K562 (cell line): ENCODE data around the gene POPDC2. TPM values are rescaled to one million over a fixed set of nuclear protein-coding genes. Genes with fewer than 3 reads are reported as not detected.

Experiments
- DMBX1 ChIP-seq: fragments of 250-450 bp; sonication (Bioruptor Pico); IDR thresholded peaks from 2 replicates; pipeline ENCODE4 v1.8.0; 2022; ENCODE audit warnings: inconsistent platforms, mild to moderate bottlenecking, moderate library complexity, borderline replicate concordance
- FOSL1 ChIP-seq: fragments of 200-800 bp; sonication (Bioruptor generic); conservative IDR thresholded peaks from 2 replicates; pipeline ENCODE4 v1.6.1; 2016; ENCODE audit warnings: missing genetic modification characterization, missing compliant biosample characterization
- HDAC1 ChIP-seq, 2 experiments: fragments of 450-650 bp; IDR thresholded peaks; 2 replicates each; pipeline ENCODE4 v1.6.1; 2016 to 2017; ENCODE audit warnings: inconsistent platforms in 1 of 2, mild to moderate bottlenecking in 1 of 2, moderate library complexity in 1 of 2
- HNRNPK ChIP-seq: fragments of 200-400 bp; formaldehyde crosslinking; IDR thresholded peaks from one replicate; pipeline ENCODE4 v1.6.1; 2018; ENCODE audit warnings: mild to moderate bottlenecking, low read depth, low read length; ENCODE audit not compliant: poor library complexity, severe bottlenecking
- HSF4 ChIP-seq: fragments of 250-450 bp; sonication (Bioruptor Pico); IDR thresholded peaks from 2 replicates; pipeline ENCODE4 v2.1.2; 2022; ENCODE audit warnings: mild to moderate bottlenecking, moderate library complexity, borderline replicate concordance
- JUND ChIP-seq, 2 experiments: IDR thresholded peaks; 2 replicates in 1 of 2; 3 replicates in 1 of 2; pipeline ENCODE4 v1.6.1; 2011; ENCODE audit warnings: borderline replicate concordance in 2 of 2, low read depth in 2 of 2, low read length in 2 of 2, improper control_type of control experiment in 1 of 2, missing biosample characterization in 1 of 2, missing genetic modification characterization in 1 of 2, missing genetic modification reagents in 1 of 2
- KAT7 ChIP-seq: sonication (generic); formaldehyde crosslinking; IDR thresholded peaks from 2 replicates; pipeline ENCODE4 v1.8.0; 2022; ENCODE audit warnings: missing genetic modification reagents, mild to moderate bottlenecking, borderline replicate concordance
- MAFF ChIP-seq: IDR thresholded peaks from 2 replicates; pipeline ENCODE4 v1.6.1; 2012; ENCODE audit warnings: low read length, improper control_type of control experiment
- MAFK ChIP-seq: IDR thresholded peaks from 2 replicates; pipeline ENCODE4 v1.6.1; 2011; ENCODE audit warnings: low read length, improper control_type of control experiment
- MYBL2 ChIP-seq, 2 experiments: fragments of 450-650 bp in 1 of 2; sonication (generic) in 1 of 2; formaldehyde crosslinking in 1 of 2; IDR thresholded peaks; 2 replicates each; pipeline versions ENCODE4 v1.6.1 to v1.8.1; 2017 to 2022; ENCODE audit warnings: borderline replicate concordance in 1 of 2, inconsistent platforms in 1 of 2, low read depth in 1 of 2, mild to moderate bottlenecking in 1 of 2, missing genetic modification reagents in 1 of 2, moderate library complexity in 1 of 2
- MYC ChIP-seq, 2 experiments: fragments of 250-450 bp in 1 of 2; sonication (Bioruptor Pico) in 1 of 2; IDR thresholded peaks; 2 replicates each; pipeline versions ENCODE4 v1.5.1 to v1.6.1; 2012 to 2021; ENCODE audit warnings: low read depth in 2 of 2, borderline replicate concordance in 1 of 2, improper control_type of control experiment in 1 of 2, low read length in 1 of 2, mild to moderate bottlenecking in 1 of 2, moderate library complexity in 1 of 2
- NEUROD1 ChIP-seq: fragments of 150-350 bp; IDR thresholded peaks from 2 replicates; pipeline ENCODE4 v1.6.1; 2014; ENCODE audit warnings: borderline replicate concordance, low read length, low read depth; ENCODE audit not compliant: partially characterized antibody
- PHF8 ChIP-seq: fragments of 200-600 bp; sonication (generic); IDR thresholded peaks from 2 replicates; pipeline ENCODE4 v1.6.1; 2012; ENCODE audit warnings: mixed run types, mild to moderate bottlenecking, inconsistent platforms, low read length, moderate library complexity, borderline replicate concordance
- RNF2 ChIP-seq: sonication (generic); IDR thresholded peaks from 2 replicates; pipeline ENCODE4 v1.6.1; 2016
- SRSF1 ChIP-seq: fragments of 200-400 bp; formaldehyde crosslinking; IDR thresholded peaks from 2 replicates; pipeline ENCODE4 v1.6.1; 2017; ENCODE audit warnings: mild to moderate bottlenecking, low read depth, low read length, moderate library complexity
- TEAD2 ChIP-seq: fragments of 450-650 bp; IDR thresholded peaks from 2 replicates; pipeline ENCODE4 v1.6.1; 2016; ENCODE audit warnings: missing genetic modification characterization, control low read depth, missing compliant biosample characterization
- TGIF2 ChIP-seq: sonication (generic); formaldehyde crosslinking; IDR thresholded peaks from 2 replicates; pipeline ENCODE4 v1.8.1; 2022; ENCODE audit warnings: mild to moderate bottlenecking, missing genetic modification reagents, moderate library complexity
- ZNF24 ChIP-seq: fragments of 450-650 bp; IDR thresholded peaks from 2 replicates; pipeline ENCODE4 v1.6.1; 2016
- ZNF644 ChIP-seq: fragments of 200-800 bp; sonication (Bioruptor generic); IDR thresholded peaks from 2 replicates; pipeline ENCODE4 v1.6.1; 2016; ENCODE audit warnings: low read depth, missing genetic modification characterization, missing compliant biosample characterization
- ZNF707 ChIP-seq: fragments of 250-450 bp; sonication (Bioruptor Pico); conservative IDR thresholded peaks from 2 replicates; pipeline ENCODE4 v1.8.0; 2022; ENCODE audit warnings: inconsistent platforms, mild to moderate bottlenecking, moderate library complexity
- ZNF76 ChIP-seq: fragments of 250-450 bp; sonication (Bioruptor Pico); IDR thresholded peaks from 2 replicates; pipeline ENCODE4 v1.4.0; 2020; ENCODE audit warnings: mild to moderate bottlenecking, moderate library complexity, borderline replicate concordance
- ZNF766 ChIP-seq: fragments of 200-800 bp; sonication (Bioruptor generic); conservative IDR thresholded peaks from 2 replicates; pipeline ENCODE4 v1.6.1; 2016; ENCODE audit warnings: missing genetic modification characterization, missing compliant biosample characterization
- polyA plus RNA-seq, 8 experiments: library from polyadenylated mRNA; depleted of rRNA in 4 of 8; stranded (reverse) in 5 of 8; unstranded in 3 of 8; fragments of >200 nt; fragmentation: Nextera tagmentation in 2 of 8; fragmentation: Illumina TruSeq in 1 of 8; extraction: Ambion mirVana in 2 of 8; extraction: Trizol in 1 of 8; gene quantifications; 2 replicates each; pipeline versions ENCODE4 v1.2.1 to v1.2.3, GENCODE V29; 2011 to 2014; ENCODE audit warnings: inconsistent platforms in 1 of 8, missing spikeins in 1 of 8
- total RNA-seq, 7 experiments: library from RNA; depleted of rRNA in 6 of 7; stranded (reverse); fragments of >200 nt in 6 of 7; fragmentation: Illumina TruSeq in 2 of 7; extraction: Trizol in 2 of 7; gene quantifications; 2 replicates each; pipeline versions ENCODE4 v1.2.1 to v1.2.3, GENCODE V29; 2011 to 2021; ENCODE audit warnings: low replicate concordance in 1 of 7
- TF ChIP-seq, protein P1 (sequence below): fragments of 250-450 bp; sonication (Bioruptor Pico); IDR thresholded peaks from 2 replicates; pipeline ENCODE4 v1.8.0; 2022; ENCODE audit warnings: moderate library complexity, mild to moderate bottlenecking, inconsistent platforms
- TF ChIP-seq, protein P2 (sequence below): fragments of 250-450 bp; sonication (Bioruptor Pico); IDR thresholded peaks from 2 replicates; pipeline ENCODE4 v1.9.0; 2021; ENCODE audit warnings: mild to moderate bottlenecking
- TF ChIP-seq, protein P3 (sequence below): sonication (generic); formaldehyde crosslinking; IDR thresholded peaks from 2 replicates; pipeline ENCODE4 v1.8.0; 2022; ENCODE audit warnings: mild to moderate bottlenecking, low read depth, missing genetic modification reagents

Gene POPDC2
- total and polyA plus RNA-seq, 9 of the 15 experiments (the other 6 are each of a cell fraction or from before 2014, with no cell fraction given) = 0.08 to 0.32 (median 0.13) TPM; not detected in 4

DNA sequence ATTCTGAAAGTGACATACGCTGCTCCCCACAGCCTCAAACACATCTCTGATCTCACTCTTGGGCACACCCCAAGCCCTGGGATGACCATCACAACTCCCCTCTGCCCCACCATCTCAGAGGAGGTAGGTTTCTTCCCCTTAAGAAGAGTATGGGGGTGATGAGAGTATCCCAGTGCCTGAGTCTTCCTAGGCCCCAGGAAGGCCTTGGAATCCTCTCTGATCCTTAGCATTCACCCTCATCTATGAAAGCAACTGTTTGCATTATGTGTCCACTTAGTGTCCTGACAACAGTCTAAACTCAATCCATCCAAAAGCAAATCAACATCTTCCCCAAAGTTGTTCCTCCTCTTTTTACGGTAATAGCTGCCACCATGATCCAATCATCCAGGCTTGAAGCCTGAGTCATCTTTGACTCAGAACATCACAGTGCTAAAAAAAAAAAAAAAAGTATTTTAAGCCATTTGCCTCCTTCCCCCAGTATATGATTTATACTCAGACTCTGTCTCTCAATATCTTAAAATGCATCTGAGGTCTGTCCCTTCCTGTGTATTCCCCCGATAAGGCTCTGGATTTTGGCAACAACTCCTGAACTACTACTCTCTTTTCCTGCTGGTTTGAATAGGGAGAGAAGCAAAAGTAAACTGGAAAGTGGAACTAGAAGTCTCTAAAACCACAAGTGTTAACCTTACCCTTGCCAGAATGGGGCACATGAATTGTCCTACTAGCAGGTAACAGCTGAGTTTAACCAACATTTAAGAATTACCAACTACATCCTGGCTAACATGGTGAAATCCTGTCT is 22.5 kb downstream of the POPDC2 start (continued):
- TF ChIP-seq, protein P1, sequence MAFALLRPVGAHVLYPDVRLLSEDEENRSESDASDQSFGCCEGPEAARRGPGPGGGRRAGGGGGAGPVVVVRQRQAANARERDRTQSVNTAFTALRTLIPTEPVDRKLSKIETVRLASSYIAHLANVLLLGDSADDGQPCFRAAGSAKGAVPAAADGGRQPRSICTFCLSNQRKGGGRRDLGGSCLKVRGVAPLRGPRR (CRISPR knock-in tag) = no peak
- TF ChIP-seq HNRNPK = no peak
- peak; percentile 78 for TF ChIP-seq JUND (IDR thresholded peaks at IDR 0.05; ENCODE audit: borderline replicate concordance, low read depth, low read length)
- TF ChIP-seq JUND (tag; IDR thresholded peaks at IDR 0.05; ENCODE audit: borderline replicate concordance, low read depth, low read length) = peak; percentile 86; the same call in 2 of the 3 replicates
- TF ChIP-seq MAFK = peak; percentile 20; the same call in 1 of the 2 replicates
- peak; percentile 20; the same call in 1 of the 2 replicates for TF ChIP-seq MAFF
- TF ChIP-seq KAT7 = no peak
- TF ChIP-seq ZNF644 (tag) = peak; percentile 84
- no peak for TF ChIP-seq SRSF1
- TF ChIP-seq ZNF707 = no peak
- 0 out of 2 replicates have a peak, but pooled peaks have one; percentile 11 for TF ChIP-seq TEAD2
- TF ChIP-seq FOSL1 = peak; percentile 96
- TF ChIP-seq RNF2 = peak; percentile 64; the same call in 1 of the 2 replicates
- TF ChIP-seq ZNF76 (CRISPR knock-in tag) = 0 out of 2 replicates have a peak, but pooled peaks have one; percentile 39
- TF ChIP-seq, protein P2, sequence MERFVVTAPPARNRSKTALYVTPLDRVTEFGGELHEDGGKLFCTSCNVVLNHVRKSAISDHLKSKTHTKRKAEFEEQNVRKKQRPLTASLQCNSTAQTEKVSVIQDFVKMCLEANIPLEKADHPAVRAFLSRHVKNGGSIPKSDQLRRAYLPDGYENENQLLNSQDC = no peak
- TF ChIP-seq TGIF2 (CRISPR knock-in tag) = no peak
- 0 out of 2 replicates have a peak, but pooled peaks have one; percentile 26 for TF ChIP-seq ZNF766 (CRISPR knock-in tag)
- TF ChIP-seq DMBX1 = peak; percentile 70; the same call in 1 of the 2 replicates
- TF ChIP-seq PHF8 = no peak
- no peak for TF ChIP-seq HDAC1 (IDR thresholded peaks at IDR 0.05)
- TF ChIP-seq NEUROD1 = no peak
- TF ChIP-seq HSF4 (CRISPR knock-in tag) = no peak
- no peak for TF ChIP-seq MYBL2 (IDR thresholded peaks at IDR 0.05; ENCODE audit: low read depth)
- no peak for TF ChIP-seq MYBL2 (CRISPR knock-in tag; IDR thresholded peaks at IDR 0.05; ENCODE audit: borderline replicate concordance)
- no peak for TF ChIP-seq MYC (IDR thresholded peaks at IDR 0.05; ENCODE audit: low read depth, low read length)
- TF ChIP-seq MYC (CRISPR knock-in tag; IDR thresholded peaks at IDR 0.05; ENCODE audit: borderline replicate concordance, low read depth) = 0 out of 2 replicates have a peak, but pooled peaks have one; percentile 17
- no peak for TF ChIP-seq ZNF24
- TF ChIP-seq, protein P3, sequence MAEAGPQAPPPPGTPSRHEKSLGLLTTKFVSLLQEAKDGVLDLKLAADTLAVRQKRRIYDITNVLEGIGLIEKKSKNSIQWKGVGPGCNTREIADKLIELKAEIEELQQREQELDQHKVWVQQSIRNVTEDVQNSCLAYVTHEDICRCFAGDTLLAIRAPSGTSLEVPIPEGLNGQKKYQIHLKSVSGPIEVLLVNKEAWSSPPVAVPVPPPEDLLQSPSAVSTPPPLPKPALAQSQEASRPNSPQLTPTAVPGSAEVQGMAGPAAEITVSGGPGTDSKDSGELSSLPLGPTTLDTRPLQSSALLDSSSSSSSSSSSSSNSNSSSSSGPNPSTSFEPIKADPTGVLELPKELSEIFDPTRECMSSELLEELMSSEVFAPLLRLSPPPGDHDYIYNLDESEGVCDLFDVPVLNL (CRISPR knock-in tag) = no peak
